NCI-H146 (cell line): Measurements from ENCODE around the gene NDUFS3.
"Not testable (repeated sequence)": the region's sequence is repeated elsewhere in the genome, so short reads cannot be mapped to it uniquely, and the experiment has no call there.

Experiments used
- DNase-seq: peaks from one replicate; lab custom pipeline; 2025; lab: John Stamatoyannopoulos, UW

The NDUFS3 gene

DNA sequence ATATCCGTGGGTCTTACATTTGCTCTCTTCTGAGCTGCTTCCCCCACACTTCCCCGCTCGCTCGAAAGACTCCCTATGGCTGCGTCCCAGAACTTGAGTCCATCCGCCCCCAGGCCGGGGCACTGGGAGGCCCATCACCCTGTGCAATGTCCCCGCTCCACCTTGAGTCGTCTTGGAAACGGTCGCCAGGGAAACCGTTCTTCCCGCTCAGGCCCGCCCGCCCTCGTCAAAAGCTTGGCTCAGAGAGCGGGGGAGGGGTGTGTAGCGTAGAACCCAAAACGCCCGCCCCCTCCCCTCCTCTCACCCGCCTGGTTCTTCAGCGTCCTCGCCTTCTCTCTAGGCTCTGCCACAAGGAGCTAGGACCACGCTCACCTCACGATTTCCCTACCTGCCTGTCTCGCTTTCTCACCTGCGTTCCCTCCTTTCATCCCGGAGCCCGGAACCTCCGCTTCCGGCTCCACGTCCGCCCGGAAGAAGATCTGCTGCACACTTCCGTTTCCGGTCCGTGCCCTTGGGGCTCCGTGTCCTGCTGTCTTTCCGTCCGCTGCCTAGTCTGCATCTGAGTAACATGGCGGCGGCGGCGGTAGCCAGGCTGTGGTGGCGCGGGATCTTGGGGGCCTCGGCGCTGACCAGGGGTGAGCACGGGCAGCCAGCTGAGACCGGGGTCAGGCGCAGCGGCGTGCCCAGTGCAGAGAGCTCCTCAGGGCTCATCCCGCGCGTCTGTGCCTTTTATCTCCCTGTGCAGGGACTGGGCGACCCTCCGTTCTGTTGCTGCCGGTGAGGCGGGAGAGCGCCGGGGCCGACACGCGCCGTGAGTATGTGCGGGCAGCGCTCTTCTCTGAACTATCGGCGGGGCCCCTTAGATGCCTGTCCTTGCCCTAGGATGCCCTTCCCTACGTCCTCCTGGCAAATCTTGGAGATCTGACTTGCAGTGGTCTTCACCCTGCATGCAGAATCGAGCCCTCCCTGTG, at the start of gene NDUFS3, which contains the start of gene KBTBD4:
Gene NDUFS3, plus strand, starts transcription at position 551 of the 971 bp plus-strand sequence. Its CDS starts 18 bp downstream, at position 569.
Gene KBTBD4, minus strand, starts transcription at position 447 of the 971 bp plus-strand sequence. Its CDS starts 19 bp downstream, at position 428.
- peak; percentile 94 for DNase-seq

- DNase-seq, result no peak
Observed at GRCh38 chr11:47529951-47530350, 48.9 kb upstream of the NDUFS3 start.

GRCh38 chr11:47530721-47531120, 48.2 kb upstream of the NDUFS3 start:
- DNase-seq, result not testable (repeated sequence)

- no peak for DNase-seq
Observed at GRCh38 chr11:47531666-47532065, 47.2 kb upstream of the NDUFS3 start.

- DNase-seq, result peak; percentile 21
Observed at GRCh38 chr11:47532597-47533213, 46.2 kb upstream of the NDUFS3 start.

DNA sequence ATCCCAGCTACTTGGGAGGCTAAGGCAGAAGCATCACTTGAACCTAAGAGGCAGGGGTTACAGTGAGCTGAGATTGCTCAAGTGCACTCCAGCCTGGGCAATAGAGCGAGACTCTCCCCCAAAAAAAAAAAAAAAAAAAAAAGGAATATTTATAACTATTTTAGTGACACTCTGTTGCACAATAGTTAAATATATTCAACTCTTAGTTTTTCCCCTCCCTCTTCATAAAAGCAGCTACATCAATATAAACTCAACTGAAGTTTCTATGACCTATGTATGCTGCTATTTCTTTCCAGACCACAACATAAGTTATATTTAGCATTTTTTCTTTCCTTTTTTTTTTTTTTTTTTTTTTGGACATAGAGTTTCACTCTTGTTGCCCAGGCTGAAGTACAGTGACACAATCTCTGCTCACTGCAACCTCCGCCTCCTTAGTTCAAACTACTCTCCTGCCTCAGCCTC, 45.2 kb upstream of the NDUFS3 start:
- no peak for DNase-seq

DNA sequence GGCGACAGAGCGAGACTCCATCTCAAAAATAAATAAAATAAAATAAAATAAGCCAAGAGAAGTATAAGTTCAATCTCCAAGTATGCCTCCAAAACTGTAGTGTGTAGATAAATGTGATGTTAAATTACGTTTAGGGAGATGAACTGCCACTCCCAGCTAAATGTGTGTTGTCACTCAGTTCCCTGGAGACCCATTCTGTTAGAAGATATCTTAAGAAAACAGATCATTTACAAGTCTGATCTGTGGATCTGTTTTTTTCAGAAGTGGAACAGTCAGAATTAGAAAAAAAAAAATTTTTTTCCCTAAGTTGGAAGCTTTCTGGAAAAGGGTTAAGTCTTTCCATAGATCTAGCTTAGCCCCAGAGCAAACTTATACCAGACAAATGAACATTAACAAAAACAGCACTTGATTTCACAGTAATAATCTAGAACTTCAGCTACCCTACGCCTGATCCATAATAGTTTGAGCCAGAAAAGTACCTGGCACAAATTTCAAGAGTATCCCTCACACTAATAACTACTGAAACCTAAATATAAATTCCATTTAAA, 44.1 kb upstream of the NDUFS3 start:
- DNase-seq, result no peak

GRCh38 chr11:47536915-47537314, 42.0 kb upstream of the NDUFS3 start:
- DNase-seq, result no peak

GRCh38 chr11:47538741-47539565, 39.9 kb upstream of the NDUFS3 start:
- peak; percentile 51 for DNase-seq

- no peak for DNase-seq
Observed at GRCh38 chr11:47539681-47540039, 39.2 kb upstream of the NDUFS3 start.

DNA sequence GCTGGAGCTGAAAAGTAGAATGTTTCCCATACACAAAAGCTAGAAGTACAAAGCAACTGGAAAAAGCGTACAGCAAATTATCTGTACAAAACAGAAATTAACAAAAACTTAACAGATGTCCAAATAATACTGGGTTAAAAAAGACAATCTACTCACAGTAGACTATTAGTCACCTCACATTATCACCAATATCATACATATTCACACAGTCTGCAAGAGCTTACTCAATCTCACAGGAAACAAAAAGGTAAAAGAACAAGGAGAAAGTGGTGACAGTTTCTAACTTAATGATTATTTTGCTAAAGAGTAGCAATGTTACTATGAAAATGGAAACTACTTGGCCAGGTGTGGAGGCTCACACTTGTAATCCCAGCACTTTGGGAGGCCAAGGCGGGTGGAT, 37.8 kb upstream of the NDUFS3 start:
- DNase-seq, result no peak

DNA sequence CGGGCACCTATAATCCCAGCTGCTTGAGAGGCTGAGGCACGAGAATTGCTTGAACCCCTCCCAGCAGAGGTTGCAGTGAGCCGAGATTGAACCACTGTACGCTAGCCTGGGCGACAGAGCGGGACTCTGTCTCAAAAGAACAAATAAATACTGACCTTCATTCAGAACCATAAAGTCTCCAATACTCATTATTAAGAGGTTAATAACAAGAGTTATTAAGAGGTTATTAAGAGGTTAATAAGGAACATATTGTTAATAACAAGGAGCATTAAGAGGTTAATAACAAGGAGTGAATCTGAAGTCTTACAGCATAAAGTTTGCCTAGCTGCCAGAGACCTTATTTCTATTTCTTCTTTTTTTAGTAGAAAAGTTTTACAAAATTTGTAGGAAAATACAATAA, 33.6 kb upstream of the NDUFS3 start:
- no peak for DNase-seq

GRCh38 chr11:47546274-47546673, 32.6 kb upstream of the NDUFS3 start:
- DNase-seq, result not testable (repeated sequence)

GRCh38 chr11:47550288-47551047, 28.4 kb upstream of the NDUFS3 start:
- no peak for DNase-seq

- no peak for DNase-seq
Observed at GRCh38 chr11:47551086-47551485, 27.8 kb upstream of the NDUFS3 start.

GRCh38 chr11:47552056-47552565, 26.8 kb upstream of the NDUFS3 start:
- peak; percentile 50 for DNase-seq

DNA sequence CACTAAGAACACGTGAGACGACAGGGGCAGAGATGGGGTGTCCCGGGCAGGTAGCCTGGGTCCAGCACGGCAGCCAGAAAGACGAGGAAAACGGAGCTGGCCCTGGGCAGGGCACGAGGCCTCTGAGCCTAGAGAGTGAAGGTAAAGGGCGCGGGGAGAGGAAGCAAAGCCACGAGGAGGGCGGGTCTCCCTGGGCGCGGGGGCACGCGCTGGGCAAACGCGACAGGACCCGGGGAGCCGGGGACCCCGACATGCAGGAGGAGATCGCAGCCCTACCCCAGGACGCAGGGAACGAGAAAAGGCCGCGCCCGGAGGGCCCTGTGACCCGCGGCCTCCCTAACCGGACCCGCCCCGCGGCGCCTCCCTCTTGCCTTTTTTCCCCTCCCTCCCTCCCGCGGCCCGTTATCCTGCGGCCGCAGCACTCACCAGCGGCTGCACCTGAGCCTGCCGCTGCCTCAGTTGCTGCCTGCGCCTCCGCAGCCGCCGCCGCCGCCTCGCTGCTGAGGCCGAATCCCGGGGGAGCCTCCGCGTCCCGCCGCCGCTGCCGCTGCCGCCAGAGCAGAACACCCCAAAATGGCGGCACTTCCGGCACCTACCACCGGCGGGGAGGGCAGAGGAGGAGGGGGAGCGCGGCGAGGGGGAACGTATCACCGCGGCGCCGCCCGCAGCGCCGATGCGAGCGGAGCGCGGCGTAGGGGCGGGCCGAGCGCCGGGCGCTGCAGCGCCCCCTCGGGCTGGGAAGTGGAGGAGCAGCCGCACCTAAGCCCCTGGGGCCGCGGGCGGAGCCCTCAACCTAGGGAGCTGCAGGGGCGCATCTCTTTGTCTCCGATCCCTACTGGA, 26.1 kb upstream of the NDUFS3 start, which contains the start of gene CELF1:
Gene CELF1, minus strand, starts transcription at position 567 of the 840 bp plus-strand sequence. CDS start 53,609 bp downstream, outside the sequence.
- peak; percentile 92 for DNase-seq

- DNase-seq, result no peak
Observed at GRCh38 chr11:47553406-47553743, 25.5 kb upstream of the NDUFS3 start.

DNA sequence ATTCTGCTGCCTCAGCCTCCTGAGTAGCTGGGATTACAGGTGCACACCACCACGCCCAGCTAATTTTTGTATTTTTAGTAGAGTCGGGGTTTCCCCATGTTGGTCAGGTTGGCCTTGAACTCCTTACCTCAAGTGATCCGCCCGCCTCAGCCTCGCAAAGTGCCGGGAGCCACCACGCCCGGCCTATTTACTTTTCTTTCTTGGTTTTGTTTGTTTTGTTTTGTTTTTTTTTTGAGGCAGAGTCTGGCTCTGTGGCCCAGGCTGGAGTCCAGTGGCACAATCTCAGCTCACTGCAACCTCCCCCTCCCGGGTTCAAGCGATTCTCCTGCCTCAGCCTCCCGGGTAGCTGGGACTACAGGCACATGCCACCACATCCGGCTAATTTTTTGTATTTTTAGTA, 21.9 kb upstream of the NDUFS3 start:
- DNase-seq, result not testable (repeated sequence)

DNA sequence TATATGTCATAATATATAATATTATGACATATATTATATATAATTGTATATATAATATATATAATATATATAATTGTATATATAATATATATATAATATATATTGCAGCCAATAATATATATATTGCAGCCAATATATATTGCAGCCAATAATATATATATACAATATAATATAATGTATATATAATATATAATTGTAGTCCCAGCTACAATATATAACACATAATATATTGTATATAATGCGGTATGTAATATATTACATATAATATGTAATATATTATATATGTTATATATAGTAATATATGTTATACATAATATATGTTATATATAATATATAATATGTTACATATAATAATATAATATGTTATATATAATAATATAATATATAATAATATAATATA, 20.2 kb upstream of the NDUFS3 start:
- no peak for DNase-seq
